ENCODE results near the gene NAALADL2.

GRCh38 chr3:175475765-175476164, 616.6 kb downstream of the NAALADL2 start:
- no peak for TF ChIP-seq CTCF (conservative IDR thresholded peaks at IDR 0.05 in 1 of 2, IDR thresholded peaks at IDR 0.05 in 1 of 2; ENCODE audit: extremely low read depth in 1 of 2, insufficient read depth in 1 of 2, low read depth in 1 of 2, low read length in 2 of 2)
- TF ChIP-seq EZH2 (IDR thresholded peaks at IDR 0.05; ENCODE audit: borderline replicate concordance, low read length), result no peak

Measured in mammary epithelial cell (primary cell).